Liver (tissue), 9 donors: ENCODE data around the gene TMEM61. TPM values are rescaled to one million over a fixed set of nuclear protein-coding genes. Genes with fewer than 3 reads are reported as not detected.

Experiments
- DNase-seq: peaks from one replicate; pipeline ENCODE4 v3.0.0-alpha.2; 2017; ENCODE audit warnings: low spot score
- H3K27ac ChIP-seq, 2 donors: one replicate each; pipeline ENCODE4 v1.7.0; 2013; ENCODE audit warnings: inconsistent platforms in 2 of 2, low read length in 2 of 2, control low read depth in 1 of 2, low read depth in 1 of 2, mild to moderate bottlenecking in 1 of 2
- H3K27me3 ChIP-seq, 4 donors: one replicate each; pipeline versions ENCODE4 v1.6.1 to v1.7.0; 2013; ENCODE audit warnings: low read length in 3 of 4, inconsistent platforms in 1 of 4, mild to moderate bottlenecking in 1 of 4, moderate library complexity in 1 of 4; ENCODE audit not compliant: control insufficient read depth in 4 of 4, insufficient read depth in 4 of 4
- H3K36me3 ChIP-seq, 4 donors: one replicate each; pipeline versions ENCODE4 v1.6.1 to v1.7.0; 2013; ENCODE audit warnings: low read length in 3 of 4, mild to moderate bottlenecking in 3 of 4, low read depth in 1 of 4, moderate library complexity in 1 of 4; ENCODE audit not compliant: control insufficient read depth in 4 of 4, insufficient read depth in 3 of 4
- H3K4me1 ChIP-seq, 4 donors: one replicate each; pipeline versions ENCODE4 v1.6.1 to v1.7.0; 2013; ENCODE audit warnings: low read length in 3 of 4, mild to moderate bottlenecking in 3 of 4, moderate library complexity in 1 of 4; ENCODE audit not compliant: control insufficient read depth in 4 of 4, insufficient read depth in 4 of 4
- H3K4me3 ChIP-seq, 3 donors: one replicate each; pipeline versions ENCODE4 v1.6.1 to v1.7.0; 2013; ENCODE audit warnings: low read length in 3 of 3, control low read depth in 1 of 3, low read depth in 1 of 3, mild to moderate bottlenecking in 1 of 3
- H3K9ac ChIP-seq, 2 donors: one replicate each; pipeline ENCODE4 v1.7.0; 2013; ENCODE audit warnings: low read length in 2 of 2, mild to moderate bottlenecking in 2 of 2, moderate library complexity in 2 of 2, control low read depth in 1 of 2, low read depth in 1 of 2
- H3K9me3 ChIP-seq, 4 donors: one replicate each; pipeline versions ENCODE4 v1.6.1 to v1.7.0; 2013; ENCODE audit warnings: low read length in 3 of 4; ENCODE audit not compliant: control insufficient read depth in 4 of 4
- CTCF ChIP-seq: fragments of 150-350 bp; IDR thresholded peaks from 2 replicates; pipeline ENCODE4 v1.5.1; 2017; ENCODE audit warnings: improper control_type of control experiment, low read depth, low read length; ENCODE audit not compliant: missing input control
- EGR1 ChIP-seq, 2 donors: IDR thresholded peaks; 2 replicates each; pipeline ENCODE4 v1.6.1; 2016 to 2018; ENCODE audit warnings: antibody characterized with exemption in 2 of 2, low read depth in 2 of 2
- FOXA1 ChIP-seq: IDR thresholded peaks from 2 replicates; pipeline ENCODE4 v1.6.1; 2016; ENCODE audit warnings: antibody characterized with exemption
- FOXA2 ChIP-seq: IDR thresholded peaks from 2 replicates; pipeline ENCODE4 v1.6.1; 2016; ENCODE audit warnings: antibody characterized with exemption
- GABPA ChIP-seq, 2 donors: IDR thresholded peaks in 1 of 2; conservative IDR thresholded peaks in 1 of 2; 2 replicates each; pipeline ENCODE4 v1.6.1; 2016; ENCODE audit warnings: antibody characterized with exemption in 2 of 2, mild to moderate bottlenecking in 1 of 2, moderate library complexity in 1 of 2
- HNF4A ChIP-seq, 2 donors: conservative IDR thresholded peaks; 2 replicates each; pipeline ENCODE4 v1.6.1; 2016; ENCODE audit warnings: antibody characterized with exemption in 2 of 2, mild to moderate bottlenecking in 2 of 2
- HNF4G ChIP-seq: IDR thresholded peaks from 2 replicates; pipeline ENCODE4 v1.6.1; 2016; ENCODE audit warnings: antibody characterized with exemption
- JUND ChIP-seq, 2 donors: IDR thresholded peaks; 2 replicates each; pipeline ENCODE4 v1.6.1; 2016; ENCODE audit warnings: antibody characterized with exemption in 2 of 2
- NR2F2 ChIP-seq: IDR thresholded peaks from 2 replicates; pipeline ENCODE4 v1.6.1; 2016; ENCODE audit warnings: antibody characterized with exemption
- RAD21 ChIP-seq, 2 donors: IDR thresholded peaks; 2 replicates each; pipeline ENCODE4 v1.6.1; 2016; ENCODE audit warnings: antibody characterized with exemption in 2 of 2, mild to moderate bottlenecking in 2 of 2
- REST ChIP-seq: IDR thresholded peaks from 2 replicates; pipeline ENCODE4 v1.6.1; 2016; ENCODE audit warnings: antibody characterized with exemption, mild to moderate bottlenecking
- RXRA ChIP-seq, 2 donors: IDR thresholded peaks; 2 replicates each; pipeline ENCODE4 v1.6.1; 2017 to 2018; ENCODE audit warnings: antibody characterized with exemption in 2 of 2, mild to moderate bottlenecking in 1 of 2
- SP1 ChIP-seq: IDR thresholded peaks from 2 replicates; pipeline ENCODE4 v1.6.1; 2018; ENCODE audit warnings: antibody characterized with exemption, mild to moderate bottlenecking
- TAF1 ChIP-seq: conservative IDR thresholded peaks from 2 replicates; pipeline ENCODE4 v1.6.1; 2016; ENCODE audit warnings: antibody characterized with exemption, mild to moderate bottlenecking
- YY1 ChIP-seq: IDR thresholded peaks from 2 replicates; pipeline ENCODE4 v1.6.1; 2016; ENCODE audit warnings: antibody characterized with exemption, mild to moderate bottlenecking
- ZBTB33 ChIP-seq: IDR thresholded peaks from 2 replicates; pipeline ENCODE4 v1.6.1; 2016; ENCODE audit warnings: antibody characterized with exemption
- WGBS: extraction: QIAGEN DNeasy Blood & Tissue Kit; methylation state at CpG from one replicate; pipeline ENCODE4 v1.1.7; 2013; 5-methylcytosine and 5-hydroxymethylcytosine counted together
- polyA plus RNA-seq, 2 donors: library from polyadenylated mRNA; stranded (reverse) in 1 of 2; unstranded in 1 of 2; fragments of 200-250 nt in 1 of 2; fragments of >200 nt in 1 of 2; fragmentation: Nextera tagmentation in 1 of 2; extraction: Ambion mirVana in 1 of 2; gene quantifications; one replicate each; pipeline versions ENCODE4 v1.2.1 to v1.2.3, GENCODE V29; 2013 to 2015
- total RNA-seq, 2 donors: library from RNA; depleted of rRNA; stranded (reverse); fragments of >200 nt; gene quantifications; one replicate each; pipeline ENCODE4 v1.2.3, GENCODE V29; 2014
- TF ChIP-seq, protein P1 (sequence below): IDR thresholded peaks from 2 replicates; pipeline ENCODE4 v1.6.1; 2016; ENCODE audit warnings: antibody characterized with exemption
- TF ChIP-seq, protein P2 (sequence below): IDR thresholded peaks from 2 replicates; pipeline ENCODE4 v1.6.1; 2016; ENCODE audit warnings: antibody characterized with exemption
- donor health status: healthy.
- donor health status: healthy.
- donor health status: healthy.
- donor health status: healthy.
- donor health status: healthy.

TMEM61 gene
- total and polyA plus RNA-seq, 4 donors: not detected

DNA sequence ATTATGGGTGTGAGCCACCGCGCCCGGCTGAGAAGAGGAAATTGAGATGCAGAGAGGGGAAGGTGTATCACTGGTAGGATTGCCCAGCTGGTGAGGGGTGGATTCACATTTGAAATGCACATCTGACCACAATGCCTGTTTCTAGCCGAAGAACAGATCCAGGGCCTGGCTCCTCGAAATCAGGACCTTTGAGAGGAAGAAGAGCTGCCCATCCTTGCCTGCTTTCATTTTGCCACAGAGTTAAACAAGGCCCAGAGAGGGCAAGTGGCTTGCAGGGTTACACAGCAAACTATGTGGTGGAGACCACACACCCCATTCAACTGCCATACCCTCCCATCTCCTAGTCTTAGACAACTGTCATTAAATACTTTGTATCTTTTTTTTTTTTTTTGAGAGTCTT lies 32.9 kb upstream of the TMEM61 start:
- Histone ChIP-seq H3K36me3 (no peaks in the 10 kb centered on the region), H3K27ac (no peak overlapping the region), H3K4me3 (no peak overlapping the region), H3K9ac (no peak overlapping the region), H3K9me3 (no peaks in the 10 kb centered on the region), H3K27me3 (no peaks in the 10 kb centered on the region), H3K4me1 (peaks cover 0 to 10% (median 6%) of the 10 kb centered on the region in 4 donors)
- no peak for DNase-seq
- 90% methylated on average over 5 of the region's 5 CpGs for WGBS
- TF ChIP-seq HNF4A (conservative IDR thresholded peaks at IDR 0.05): no peak
- TF ChIP-seq, protein P1, sequence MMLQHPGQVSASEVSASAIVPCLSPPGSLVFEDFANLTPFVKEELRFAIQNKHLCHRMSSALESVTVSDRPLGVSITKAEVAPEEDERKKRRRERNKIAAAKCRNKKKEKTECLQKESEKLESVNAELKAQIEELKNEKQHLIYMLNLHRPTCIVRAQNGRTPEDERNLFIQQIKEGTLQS: no peak
- no peak for TF ChIP-seq YY1
- TF ChIP-seq HNF4G: no peak
- no peak for TF ChIP-seq RXRA (IDR thresholded peaks at IDR 0.05)
- TF ChIP-seq GABPA (IDR thresholded peaks at IDR 0.05 in 1 of 2, conservative IDR thresholded peaks at IDR 0.05 in 1 of 2): no peak
- no peak for TF ChIP-seq SP1

- 86% methylated on average over 4 of the region's 4 CpGs for WGBS
- no peaks in the 10 kb centered on the region for H3K27me3 ChIP-seq
Measured at GRCh38 chr1:54949053-54949452, 31.4 kb upstream of the TMEM61 start.

DNA sequence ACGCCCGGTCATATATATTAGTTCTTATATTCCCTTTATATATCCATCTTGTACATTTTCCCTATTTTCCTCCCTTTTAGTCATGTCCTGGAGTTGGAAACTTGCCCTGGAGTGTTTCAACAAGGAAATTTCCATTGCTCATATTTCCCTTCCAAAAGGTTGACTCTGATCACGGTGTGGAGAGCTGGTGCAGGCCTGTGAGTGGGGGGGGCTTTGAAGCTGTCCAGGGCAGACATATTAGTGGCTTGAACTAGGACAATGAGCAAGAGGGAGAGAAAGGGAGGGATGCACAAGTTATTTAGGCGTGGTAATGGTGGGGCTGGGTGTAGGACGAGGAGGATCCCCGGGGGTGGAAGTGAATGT lies 30.4 kb upstream of the TMEM61 start:
- 76% methylated on average over 6 of the region's 6 CpGs for WGBS
- no peak overlapping the region for H3K27ac ChIP-seq
- no peaks in the 10 kb centered on the region for H3K9me3 ChIP-seq
- no peak overlapping the region for H3K9ac ChIP-seq
- TF ChIP-seq ZBTB33 (no peak), HNF4G (no peak), YY1 (no peak), HNF4A (conservative IDR thresholded peaks at IDR 0.05) (no peak), RAD21 (IDR thresholded peaks at IDR 0.05) (no peak), NR2F2 (no peak), FOXA2 (no peak), RXRA (IDR thresholded peaks at IDR 0.05) (no peak), JUND (IDR thresholded peaks at IDR 0.05) (no peak), REST (no peak), EGR1 (IDR thresholded peaks at IDR 0.05; ENCODE audit: low read depth in 2 of 2) (no peak), CTCF (no peak), GABPA (IDR thresholded peaks at IDR 0.05 in 1 of 2, conservative IDR thresholded peaks at IDR 0.05 in 1 of 2) (no peak), FOXA1 (no peak), TAF1 (no peak)
- TF ChIP-seq, protein P2, sequence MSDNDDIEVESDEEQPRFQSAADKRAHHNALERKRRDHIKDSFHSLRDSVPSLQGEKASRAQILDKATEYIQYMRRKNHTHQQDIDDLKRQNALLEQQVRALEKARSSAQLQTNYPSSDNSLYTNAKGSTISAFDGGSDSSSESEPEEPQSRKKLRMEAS: no peak
- no peaks in the 10 kb centered on the region for H3K27me3 ChIP-seq
- no peaks in the 10 kb centered on the region for H3K36me3 ChIP-seq
- peaks cover 0 to 10% (median 6%) of the 10 kb centered on the region in 4 donors for H3K4me1 ChIP-seq
- no peak overlapping the region for H3K4me3 ChIP-seq
- no peak for DNase-seq

More at GRCh38 chr1:54949053-54949452, 31.4 kb upstream of the TMEM61 start:
- no peak for DNase-seq
- Histone ChIP-seq H3K4me1 (peaks cover 0 to 10% (median 6%) of the 10 kb centered on the region in 4 donors), H3K9ac (no peak overlapping the region), H3K36me3 (no peaks in the 10 kb centered on the region), H3K27ac (no peak overlapping the region), H3K9me3 (no peaks in the 10 kb centered on the region), H3K4me3 (no peak overlapping the region)
- TF ChIP-seq TAF1 (no peak), YY1 (no peak), RXRA (IDR thresholded peaks at IDR 0.05) (no peak), HNF4A (conservative IDR thresholded peaks at IDR 0.05) (no peak), FOXA2 (no peak), JUND (IDR thresholded peaks at IDR 0.05) (no peak), RAD21 (IDR thresholded peaks at IDR 0.05) (no peak), GABPA (IDR thresholded peaks at IDR 0.05 in 1 of 2, conservative IDR thresholded peaks at IDR 0.05 in 1 of 2) (no peak), SP1 (no peak)
- TF ChIP-seq, protein P1: no peak
